GM18502 (cell line): Measurements from ENCODE around the gene ASPSCR1.
"Not testable (repeated sequence)": the region's sequence is repeated elsewhere in the genome, so short reads cannot be mapped to it uniquely, and the experiment has no call there.

Experiments
- ATAC-seq: cut with Tn5 transposase; IDR thresholded peaks from one replicate; pipeline ENCODE4 v1.9.1; 2021; ENCODE audit warnings: mild to moderate bottlenecking; ENCODE audit not compliant: unreplicated experiment, poor library complexity

ASPSCR1 gene

GRCh38 chr17:81941484-81942166 is 35.8 kb upstream of the ASPSCR1 start:
- ATAC-seq, result no peak

DNA sequence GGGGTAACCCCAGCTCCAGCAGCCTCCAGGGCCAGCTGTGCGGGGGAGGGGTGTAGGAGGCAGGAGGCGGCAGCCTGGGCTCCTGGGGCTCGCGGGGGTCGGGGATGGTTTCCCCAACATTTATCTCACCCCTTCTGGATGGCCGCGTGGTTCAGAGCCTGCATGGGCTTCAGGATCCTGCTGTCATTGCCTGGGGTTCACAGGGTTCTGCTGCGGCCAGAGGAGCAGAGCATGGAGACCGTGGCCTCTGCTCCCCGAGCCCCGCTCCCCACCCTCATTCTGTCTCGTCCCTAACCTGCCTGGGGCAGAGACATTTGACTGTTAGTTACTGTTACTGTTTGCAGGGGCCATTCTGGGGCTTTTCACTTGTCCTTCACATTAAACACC is 35.3 kb upstream of the ASPSCR1 start:
- no peak for ATAC-seq

GRCh38 chr17:81944858-81945257 is 32.6 kb upstream of the ASPSCR1 start:
- ATAC-seq, result no peak

GRCh38 chr17:81947189-81947588 is 30.2 kb upstream of the ASPSCR1 start, which contains the start of gene MYADML2:
Gene MYADML2, minus strand, starts transcription at chr17:81947233. Its CDS starts 5,492 bp downstream, at chr17:81941741.
- ATAC-seq, result no peak

DNA sequence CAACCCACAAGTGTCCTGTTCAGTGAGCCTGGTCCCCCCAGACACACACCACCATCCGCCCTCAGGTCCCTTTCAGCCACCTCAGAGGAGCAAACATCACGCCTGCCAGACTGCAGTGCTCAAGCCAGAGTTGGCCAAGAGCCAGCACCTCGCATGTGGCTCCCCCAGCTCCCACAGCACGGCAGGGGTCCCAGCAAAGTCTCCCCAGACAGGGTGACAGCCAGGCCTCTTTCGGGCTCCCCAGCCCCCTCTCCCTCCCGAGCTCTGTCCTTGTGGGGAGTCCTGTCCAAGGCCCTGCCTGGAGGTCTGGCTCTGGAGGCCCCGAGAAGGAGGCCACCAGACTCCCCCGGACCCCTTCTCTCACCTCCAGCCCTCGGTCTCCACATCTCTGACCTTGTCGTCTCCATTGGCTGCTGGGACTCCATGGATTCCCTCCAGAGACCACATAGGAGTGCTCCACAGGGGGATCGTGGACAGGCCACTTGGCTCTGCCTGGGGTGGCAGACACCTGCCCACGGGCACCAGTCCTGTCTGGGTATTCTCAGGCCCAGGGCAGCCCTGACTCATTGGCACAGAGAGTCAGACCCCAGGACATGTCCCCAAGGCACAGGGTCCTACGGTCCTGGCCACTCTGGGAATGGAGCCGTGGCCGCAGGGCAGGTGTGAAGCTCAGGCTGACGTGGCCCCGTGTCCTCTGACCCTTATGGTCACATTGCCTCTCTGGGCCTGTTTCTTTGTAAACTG is 28.6 kb upstream of the ASPSCR1 start:
- ATAC-seq, result no peak

DNA sequence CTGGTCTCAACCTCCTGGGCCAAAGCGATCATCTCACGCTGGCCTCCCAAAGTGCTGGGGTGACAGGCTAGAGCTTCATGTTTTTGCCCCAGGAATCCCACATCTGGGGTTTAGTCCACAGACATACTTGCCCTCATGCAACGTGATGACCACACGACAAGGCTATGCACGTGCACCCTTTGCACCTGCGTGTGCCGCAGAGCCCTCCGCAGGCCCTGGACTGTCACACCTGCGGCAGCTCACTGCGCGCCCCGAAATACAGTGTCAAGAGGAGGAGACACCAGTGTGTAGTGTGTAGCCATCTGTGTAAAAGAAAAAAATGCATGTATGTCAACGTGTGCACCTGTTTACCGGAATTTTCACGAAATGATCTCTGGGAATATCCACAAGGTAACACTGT is 26.9 kb upstream of the ASPSCR1 start:
- no peak for ATAC-seq

GRCh38 chr17:81951785-81952684 is 25.4 kb upstream of the ASPSCR1 start:
- no peak for ATAC-seq

DNA sequence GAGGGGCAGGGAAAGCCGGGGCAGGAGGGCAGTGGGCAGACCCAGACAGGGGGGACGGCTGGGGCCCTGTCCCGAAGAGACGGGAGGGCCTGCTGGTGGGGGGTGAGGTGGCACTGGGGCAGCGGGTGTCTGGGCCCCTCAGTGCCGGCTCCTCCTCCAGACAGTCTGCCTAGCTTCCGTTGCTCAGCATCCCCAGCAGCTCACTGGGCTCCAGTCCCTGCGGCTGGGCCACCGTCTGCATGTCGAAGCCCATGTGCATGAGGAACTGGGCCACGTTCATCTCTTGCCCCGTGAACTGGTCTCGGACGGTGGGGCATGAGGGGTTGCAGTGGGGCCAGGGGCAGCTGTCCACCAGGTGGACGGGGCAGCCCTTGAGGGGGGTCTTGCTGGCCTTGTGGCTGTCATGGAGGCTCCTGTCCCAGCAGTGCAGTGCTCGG is 24.6 kb upstream of the ASPSCR1 start:
- ATAC-seq, result no peak

DNA sequence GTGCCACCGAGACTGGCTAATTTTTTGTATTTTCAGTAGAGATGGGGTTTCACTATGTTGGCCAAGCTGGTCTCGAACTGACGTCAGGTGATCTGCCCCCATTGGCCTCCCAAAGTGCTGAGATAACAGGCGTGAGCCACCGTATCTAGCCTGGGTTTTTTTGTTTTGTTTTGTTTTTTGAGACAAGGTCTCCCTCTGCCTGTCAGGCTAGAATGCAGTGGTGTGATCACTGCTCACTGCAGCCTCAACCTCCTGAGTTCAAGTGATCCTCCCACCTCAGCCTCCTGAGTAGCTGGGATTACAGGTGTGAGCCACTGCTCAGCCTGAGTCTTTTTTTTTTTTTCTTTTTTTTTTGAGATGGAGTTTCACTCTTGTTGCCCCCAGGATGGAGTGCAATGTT is 24.0 kb upstream of the ASPSCR1 start:
- ATAC-seq, result not testable (repeated sequence)

- no peak for ATAC-seq
These were observed 23.0 kb upstream of the ASPSCR1 start for GRCh38 chr17:81954131-81955057.

GRCh38 chr17:81955058-81955681 is 22.3 kb upstream of the ASPSCR1 start:
- no peak for ATAC-seq

DNA sequence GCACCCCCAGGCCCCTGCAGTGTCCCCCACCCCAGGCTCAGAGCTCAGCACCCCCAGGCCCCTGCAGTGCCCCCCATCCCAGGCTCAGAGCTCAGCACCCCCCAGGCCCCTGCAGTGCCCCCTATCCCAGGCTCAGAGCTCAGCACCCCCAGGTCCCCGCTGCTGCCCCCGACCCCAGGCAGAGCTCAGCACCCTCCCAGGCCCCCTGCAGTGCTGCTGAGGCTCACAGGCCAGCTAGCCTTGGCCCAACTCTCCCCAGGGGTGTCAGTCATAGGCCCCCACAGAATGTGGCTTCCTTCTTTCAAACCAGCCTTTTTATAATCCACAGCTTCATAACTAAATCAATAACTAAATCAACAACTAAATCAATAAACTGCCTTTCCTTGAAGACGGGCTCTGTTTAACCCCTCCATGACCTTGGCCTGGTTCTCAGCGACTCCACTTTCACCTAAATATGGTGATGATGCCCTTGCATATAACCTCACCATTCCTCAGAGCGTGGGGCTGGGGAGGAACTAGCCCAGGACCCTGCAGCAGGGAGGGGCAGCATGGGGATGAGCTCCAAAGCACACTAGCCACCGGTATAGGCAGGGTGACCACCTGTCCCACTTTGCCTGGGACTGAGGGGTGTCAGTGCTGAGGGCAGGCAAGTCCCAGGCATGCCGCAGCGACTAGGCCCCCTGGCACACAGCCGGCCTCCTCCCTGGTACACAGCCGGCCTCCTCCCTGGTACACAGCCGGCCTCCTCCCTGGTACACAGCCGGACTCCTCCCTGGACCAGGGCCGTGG is 21.5 kb upstream of the ASPSCR1 start:
- no peak for ATAC-seq

DNA sequence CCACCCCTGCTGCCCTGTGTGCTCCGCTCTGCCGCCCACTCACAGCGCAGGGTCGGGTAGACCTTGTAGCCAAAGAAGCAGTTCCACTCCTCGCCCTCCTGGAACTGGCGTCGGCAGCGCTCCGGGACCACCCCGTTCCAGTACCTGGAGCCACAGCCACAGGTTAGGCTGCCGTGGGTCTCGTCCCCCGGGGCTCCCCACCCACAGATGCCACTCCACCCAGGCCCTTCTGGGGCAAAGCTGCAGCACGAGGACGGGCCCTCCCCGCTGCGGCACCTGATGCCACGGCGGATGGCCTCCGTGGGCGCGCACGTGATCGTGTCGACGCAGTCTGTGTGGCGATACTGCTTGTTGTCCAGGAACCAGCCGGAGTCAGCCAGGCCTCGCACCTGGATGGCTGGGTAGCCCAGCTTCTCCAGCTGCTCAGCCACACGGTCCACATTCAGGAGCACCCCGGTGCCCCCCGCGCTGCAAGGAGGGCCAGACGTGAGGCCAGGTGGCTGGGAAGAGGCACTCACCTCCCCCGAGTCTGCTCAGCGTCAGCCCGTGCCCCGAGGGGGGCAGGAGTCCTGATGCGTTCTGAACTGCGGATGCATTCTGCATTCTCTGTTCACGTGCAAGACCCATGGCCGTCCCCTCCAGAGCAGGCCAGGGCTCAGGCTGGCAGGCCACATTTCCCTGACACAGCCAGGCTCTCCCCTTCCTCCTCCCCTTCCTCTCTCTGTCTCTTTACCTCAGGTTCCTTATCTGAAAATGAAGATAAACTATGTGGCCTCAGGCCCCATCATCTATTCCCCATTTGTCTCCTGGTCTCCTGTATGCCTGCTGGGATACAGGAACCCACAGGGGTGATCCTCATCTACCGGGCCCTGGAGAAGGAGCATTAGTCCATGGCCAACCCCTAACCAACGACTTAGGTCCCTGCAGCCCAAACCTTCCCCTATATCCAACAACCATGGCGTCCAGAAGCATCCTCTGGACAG is 20.5 kb upstream of the ASPSCR1 start:
- ATAC-seq, result no peak

DNA sequence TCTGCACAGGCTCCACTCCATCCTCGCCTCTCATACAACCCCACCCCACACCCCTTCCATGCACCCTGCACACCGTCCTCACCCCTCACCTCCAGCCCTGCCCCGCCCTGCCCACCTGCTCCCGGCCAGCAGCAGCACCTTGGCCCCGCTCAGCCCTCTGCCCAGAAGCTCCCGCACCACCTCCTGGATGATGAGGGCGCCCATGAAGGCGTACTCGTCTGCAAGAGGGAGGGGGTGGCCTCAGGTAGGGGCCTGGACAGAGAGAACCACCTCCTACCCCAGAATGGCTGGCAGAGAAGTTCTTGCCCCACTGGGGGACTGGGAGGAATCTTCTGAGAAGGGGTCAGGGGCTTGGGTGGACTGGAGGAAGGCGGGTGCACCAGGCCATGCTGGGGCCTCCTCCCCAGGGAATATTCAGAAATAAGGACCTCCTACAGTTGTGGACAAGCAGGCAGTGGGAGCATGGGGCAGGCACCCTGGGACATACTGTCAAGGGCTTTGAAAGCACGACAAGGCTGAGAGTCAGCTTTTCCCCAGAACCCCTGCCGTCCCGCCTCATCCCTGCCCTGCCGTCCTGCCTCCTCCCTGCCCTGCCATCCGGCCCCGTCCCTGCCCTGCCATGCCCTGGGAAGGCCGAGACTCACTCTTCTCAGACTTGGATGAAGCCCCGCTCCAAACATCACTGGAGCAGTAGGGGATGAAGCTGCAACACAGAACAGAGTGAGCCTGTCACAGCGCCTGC is 19.6 kb upstream of the ASPSCR1 start:
- no peak for ATAC-seq

- no peak for ATAC-seq
These were observed 18.6 kb upstream of the ASPSCR1 start for GRCh38 chr17:81958633-81959342.
